Measurements from ENCODE around the gene NAT8L.

Gene NAT8L

DNA sequence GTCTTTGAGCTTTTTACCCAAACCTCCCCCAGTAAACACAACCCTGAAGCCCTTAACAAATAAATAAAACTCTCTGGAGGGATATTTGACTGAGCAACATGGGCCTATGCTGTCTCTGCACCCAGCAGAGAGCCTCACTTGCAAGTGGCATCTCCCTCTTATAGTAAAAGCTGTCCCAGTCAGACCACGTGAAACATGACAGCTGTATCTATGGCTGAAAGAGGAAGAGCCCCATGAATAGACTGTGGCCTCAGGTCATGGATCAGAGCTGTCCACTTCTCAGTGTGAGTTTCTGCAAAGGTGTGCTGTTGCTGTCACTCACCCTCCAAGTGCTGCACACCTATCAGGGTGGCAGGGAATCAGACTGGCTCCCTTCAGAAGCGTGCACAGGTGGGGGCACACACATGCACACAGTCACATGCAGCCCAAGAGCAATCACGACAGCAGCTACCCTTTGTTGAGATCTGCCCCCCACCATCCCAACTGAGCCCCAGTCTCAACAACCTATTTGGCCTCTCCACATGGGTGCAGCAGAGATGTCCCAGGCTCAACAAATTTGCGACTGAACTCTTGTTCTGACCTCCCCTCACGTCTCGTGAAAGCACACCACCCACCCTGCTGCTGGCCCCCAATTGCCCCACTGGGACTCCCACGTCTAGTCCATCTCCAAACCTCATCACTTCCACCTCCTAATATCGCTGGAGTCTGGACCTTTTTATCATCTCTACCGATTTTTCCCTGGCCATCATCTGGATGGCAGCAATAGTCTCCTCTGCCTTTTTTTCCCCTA is 45.6 kb downstream of the NAT8L start:
- H4K5ac ChIP-seq (ENCODE audit: low read length), result no peak overlapping the region
- no peak overlapping the region for H3K9ac ChIP-seq (ENCODE audit: low read length)
- H3K56ac ChIP-seq (ENCODE audit: low read length), result no peak overlapping the region
- no peak overlapping the region for H4K8ac ChIP-seq (ENCODE audit: low read depth, low read length)
- H3K18ac ChIP-seq (ENCODE audit: low read length), result no peak overlapping the region
- H3K27me3 ChIP-seq (ENCODE audit: insufficient read depth, low read length, poor library complexity), result no peaks in the 10 kb centered on the region
- no CpG with 5 or more reads among the region's 9 CpGs for WGBS (ENCODE audit: extremely low coverage, insufficient coverage, low lambda C conversion rate)
- H3K36me3 ChIP-seq (ENCODE audit: control insufficient read depth, insufficient read depth, low read length), result no peaks in the 10 kb centered on the region
- no peak overlapping the region for H3K27ac ChIP-seq (ENCODE audit: low read depth, low read length)
- no peak overlapping the region for H2AK5ac ChIP-seq (ENCODE audit: low read length)
- no peaks in the 10 kb centered on the region for H3K79me2 ChIP-seq (ENCODE audit: control insufficient read depth, insufficient read depth, low read length)
- H3K4me1 ChIP-seq (ENCODE audit: control insufficient read depth, low read depth, low read length), result no peaks in the 10 kb centered on the region
- no peak overlapping the region for H3K4me2 ChIP-seq (ENCODE audit: low read length)
- H3K4ac ChIP-seq (ENCODE audit: low read depth, low read length), result no peak overlapping the region
- no peak overlapping the region for H2BK120ac ChIP-seq (ENCODE audit: low read depth, low read length)
- DNase-seq, result no peak
- no peak overlapping the region for H2BK5ac ChIP-seq (ENCODE audit: low read length)
- H3K4me3 ChIP-seq (ENCODE audit: low read length), result no peak overlapping the region
- H3K79me1 ChIP-seq (ENCODE audit: low read length), result no peaks in the 10 kb centered on the region
- H2BK15ac ChIP-seq (replicated peaks; ENCODE audit: low read depth), result no peak overlapping the region
- no peak overlapping the region for H3K23ac ChIP-seq (ENCODE audit: low read length)

DNA sequence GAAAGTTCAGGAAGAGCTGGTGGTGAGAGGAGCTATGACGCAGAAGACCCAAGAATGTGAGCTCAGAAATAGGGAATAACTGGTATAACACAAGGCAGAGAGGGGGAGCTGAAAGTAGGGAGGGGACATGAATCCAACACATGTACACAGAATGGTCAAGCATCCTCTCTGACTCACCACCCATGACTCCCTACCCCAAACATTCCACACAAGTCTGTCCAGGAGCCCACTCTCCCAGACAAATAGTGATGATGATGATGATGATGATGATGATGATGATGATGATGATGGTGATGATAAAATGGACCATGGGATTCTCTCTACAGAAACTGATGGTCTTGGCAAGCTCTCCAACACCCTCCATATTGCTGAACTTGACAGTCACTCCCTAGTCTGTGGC is 46.4 kb downstream of the NAT8L start:
- Histone ChIP-seq H3K4me1 (ENCODE audit: control insufficient read depth, low read depth, low read length) (no peaks in the 10 kb centered on the region), H2BK15ac (replicated peaks; ENCODE audit: low read depth) (no peak overlapping the region), H4K5ac (ENCODE audit: low read length) (no peak overlapping the region), H3K9ac (ENCODE audit: low read length) (no peak overlapping the region), H3K27ac (ENCODE audit: low read depth, low read length) (no peak overlapping the region), H3K56ac (ENCODE audit: low read length) (no peak overlapping the region), H3K4me3 (ENCODE audit: low read length) (no peak overlapping the region), H4K8ac (ENCODE audit: low read depth, low read length) (no peak overlapping the region), H3K18ac (ENCODE audit: low read length) (no peak overlapping the region), H2BK120ac (ENCODE audit: low read depth, low read length) (no peak overlapping the region), H3K4ac (ENCODE audit: low read depth, low read length) (no peak overlapping the region), H2BK5ac (ENCODE audit: low read length) (no peak overlapping the region), H3K36me3 (ENCODE audit: control insufficient read depth, insufficient read depth, low read length) (no peaks in the 10 kb centered on the region), H3K27me3 (ENCODE audit: insufficient read depth, low read length, poor library complexity) (no peaks in the 10 kb centered on the region), H3K79me2 (ENCODE audit: control insufficient read depth, insufficient read depth, low read length) (no peaks in the 10 kb centered on the region), H2AK5ac (ENCODE audit: low read length) (no peak overlapping the region), H3K79me1 (ENCODE audit: low read length) (no peaks in the 10 kb centered on the region), H3K4me2 (ENCODE audit: low read length) (no peak overlapping the region), H3K23ac (ENCODE audit: low read length) (no peak overlapping the region)
- no peak for DNase-seq
- WGBS (ENCODE audit: extremely low coverage, insufficient coverage, low lambda C conversion rate), result no CpG with 5 or more reads among the region's 1 CpG

DNA sequence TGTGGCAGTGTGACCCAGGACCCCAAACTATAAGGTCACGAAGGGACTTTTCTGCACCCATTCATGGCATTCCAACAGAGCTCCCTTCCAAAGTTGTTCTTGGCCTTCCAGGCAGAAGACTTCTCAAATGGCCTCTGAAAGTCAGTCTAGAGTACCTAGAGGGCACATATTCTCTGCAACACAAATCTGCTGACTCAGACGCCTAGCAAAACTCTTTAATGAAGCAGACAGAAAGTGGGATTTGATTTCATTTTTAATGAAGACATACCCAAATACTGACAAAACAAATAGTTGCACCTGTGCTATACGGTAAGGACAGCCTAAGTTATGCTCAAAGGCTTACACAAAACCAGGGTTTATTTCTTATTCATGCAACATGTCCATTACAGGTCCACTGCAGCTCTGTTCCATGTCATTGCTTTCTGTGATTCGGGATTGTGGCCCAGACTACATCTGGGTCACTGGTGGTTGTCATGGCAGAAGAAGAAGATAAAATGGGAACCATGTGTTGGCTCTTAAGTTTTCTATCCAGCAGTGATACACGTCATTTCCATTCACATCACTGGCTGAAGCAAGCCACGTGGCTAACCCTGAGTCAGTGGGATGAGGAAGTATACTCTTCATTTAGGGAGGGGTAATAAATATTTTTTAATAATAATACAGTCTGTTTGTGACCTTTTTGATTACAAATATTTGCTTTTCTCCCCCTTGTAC is 57.7 kb downstream of the NAT8L start:
- H3K23ac ChIP-seq (ENCODE audit: low read length), result no peak overlapping the region
- H3K18ac ChIP-seq (ENCODE audit: low read length), result no peak overlapping the region
- no peaks in the 10 kb centered on the region for H3K4me1 ChIP-seq (ENCODE audit: control insufficient read depth, low read depth, low read length)
- H3K79me2 ChIP-seq (ENCODE audit: control insufficient read depth, insufficient read depth, low read length), result no peaks in the 10 kb centered on the region
- no peak overlapping the region for H3K27ac ChIP-seq (ENCODE audit: low read depth, low read length)
- peaks cover 2% of the 10 kb centered on the region for H3K27me3 ChIP-seq (ENCODE audit: insufficient read depth, low read length, poor library complexity)
- H2BK15ac ChIP-seq (replicated peaks; ENCODE audit: low read depth), result no peak overlapping the region
- H2BK5ac ChIP-seq (ENCODE audit: low read length), result no peak overlapping the region
- no peak overlapping the region for H4K5ac ChIP-seq (ENCODE audit: low read length)
- no CpG with 5 or more reads among the region's 6 CpGs for WGBS (ENCODE audit: extremely low coverage, insufficient coverage, low lambda C conversion rate)
- H3K4me3 ChIP-seq (ENCODE audit: low read length), result no peak overlapping the region
- no peak overlapping the region for H2AK5ac ChIP-seq (ENCODE audit: low read length)
- H2BK120ac ChIP-seq (ENCODE audit: low read depth, low read length), result no peak overlapping the region
- H3K79me1 ChIP-seq (ENCODE audit: low read length), result no peaks in the 10 kb centered on the region
- no peak overlapping the region for H3K4me2 ChIP-seq (ENCODE audit: low read length)
- H3K9ac ChIP-seq (ENCODE audit: low read length), result no peak overlapping the region
- H4K8ac ChIP-seq (ENCODE audit: low read depth, low read length), result no peak overlapping the region
- no peak overlapping the region for H3K56ac ChIP-seq (ENCODE audit: low read length)
- no peak overlapping the region for H3K4ac ChIP-seq (ENCODE audit: low read depth, low read length)
- no peaks in the 10 kb centered on the region for H3K36me3 ChIP-seq (ENCODE audit: control insufficient read depth, insufficient read depth, low read length)
- DNase-seq, result no peak
